NCI-H1417 treated with DMSO at 0.1 percent for 48 hours (cell line): ENCODE data around the gene CHST9.
A peak's percentile ranks its signal among the peaks of the same experiment; 100 is the strongest.
"Not testable (repeated sequence)": the region's sequence is repeated elsewhere in the genome, so short reads cannot be mapped to it uniquely, and the experiment has no call there.

Source experiments
- DNase-seq: peaks from one replicate; lab custom pipeline; 2025; lab: John Stamatoyannopoulos, UW

Gene CHST9

GRCh38 chr18:27004056-27004829, 180.9 kb downstream of the CHST9 start:
- DNase-seq: no peak

GRCh38 chr18:26999797-27000196, 185.3 kb downstream of the CHST9 start:
- no peak for DNase-seq

GRCh38 chr18:26993568-26993967, 191.5 kb downstream of the CHST9 start:
- no peak for DNase-seq

GRCh38 chr18:26992926-26993325, 192.2 kb downstream of the CHST9 start:
- no peak for DNase-seq

- DNase-seq: no peak
Measured at GRCh38 chr18:26989842-26990241, 195.3 kb downstream of the CHST9 start.

- DNase-seq: peak; percentile 79
Measured at GRCh38 chr18:26981360-26982082, 203.6 kb downstream of the CHST9 start.

GRCh38 chr18:26978812-26979341, 206.2 kb downstream of the CHST9 start:
- no peak for DNase-seq

- no peak for DNase-seq
Measured at GRCh38 chr18:26977781-26978180, 207.3 kb downstream of the CHST9 start.

GRCh38 chr18:26976206-26976605, 208.9 kb downstream of the CHST9 start:
- no peak for DNase-seq

GRCh38 chr18:26972549-26972948, 212.6 kb downstream of the CHST9 start:
- DNase-seq: not testable (repeated sequence)

GRCh38 chr18:26971409-26971808, 213.7 kb downstream of the CHST9 start:
- no peak for DNase-seq

GRCh38 chr18:26970637-26971036, 214.5 kb downstream of the CHST9 start:
- no peak for DNase-seq

GRCh38 chr18:26965206-26965605, 219.9 kb downstream of the CHST9 start:
- no peak for DNase-seq

GRCh38 chr18:26963292-26963691, 221.8 kb downstream of the CHST9 start:
- DNase-seq: no peak

GRCh38 chr18:26961839-26962238, 223.3 kb downstream of the CHST9 start:
- DNase-seq: no peak

GRCh38 chr18:26960911-26961310, 224.2 kb downstream of the CHST9 start:
- DNase-seq: no peak

- peak; percentile 33 for DNase-seq
Measured at GRCh38 chr18:26956863-26957262, 228.2 kb downstream of the CHST9 start.

- no peak for DNase-seq
Measured at GRCh38 chr18:26948703-26949102, 236.4 kb downstream of the CHST9 start.

- no peak for DNase-seq
Measured at GRCh38 chr18:26943906-26944305, 241.2 kb downstream of the CHST9 start.

- no peak for DNase-seq
Measured at GRCh38 chr18:26941584-26941983, 243.5 kb downstream of the CHST9 start.

GRCh38 chr18:26940744-26941398, 244.2 kb downstream of the CHST9 start:
- DNase-seq: no peak

- no peak for DNase-seq
Measured at GRCh38 chr18:26931659-26932058, 253.4 kb downstream of the CHST9 start.

- DNase-seq: no peak
Measured at GRCh38 chr18:26930630-26931029, 254.5 kb downstream of the CHST9 start.
